PC-9 (cell line): ENCODE measurements around the gene DMPK.

ENCODE experiments used
- EZH2 ChIP-seq: fragments of 200-600 bp; sonication (generic); IDR thresholded peaks from 2 replicates; pipeline ENCODE4 v1.8.0; 2017; ENCODE audit warnings: antibody characterized with exemption, low read depth
- TF ChIP-seq, protein P1 (sequence below): fragments of 200-600 bp; sonication (generic); conservative IDR thresholded peaks from 2 replicates; pipeline ENCODE4 v1.6.1; 2017; ENCODE audit warnings: mixed run types, antibody characterized with exemption, mild to moderate bottlenecking, moderate library complexity

DNA sequence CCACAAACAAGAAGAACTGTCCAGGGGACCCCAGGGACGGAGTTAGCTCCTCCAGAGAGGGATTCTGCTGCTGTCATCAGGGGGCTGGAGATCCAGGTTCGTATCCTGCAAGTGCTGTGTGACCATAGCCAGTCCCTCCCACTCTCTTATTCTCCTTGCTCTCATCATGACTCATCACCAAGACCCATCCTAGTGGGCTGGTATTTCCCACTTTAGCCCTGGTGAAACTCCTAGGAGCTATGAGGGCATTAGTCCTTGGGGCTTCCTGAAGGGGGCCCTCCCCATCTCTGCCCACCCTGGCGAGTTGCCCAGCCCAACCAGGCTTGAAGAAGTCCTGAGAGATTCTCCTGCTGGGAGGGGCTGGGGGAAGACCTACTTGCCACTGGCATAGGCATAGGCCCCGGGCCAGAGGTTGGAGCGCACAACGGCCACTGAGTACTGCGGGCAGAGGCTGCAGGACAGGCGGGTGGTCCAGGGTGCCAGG is 17.8 kb upstream of the DMPK start:
- TF ChIP-seq, protein P1, sequence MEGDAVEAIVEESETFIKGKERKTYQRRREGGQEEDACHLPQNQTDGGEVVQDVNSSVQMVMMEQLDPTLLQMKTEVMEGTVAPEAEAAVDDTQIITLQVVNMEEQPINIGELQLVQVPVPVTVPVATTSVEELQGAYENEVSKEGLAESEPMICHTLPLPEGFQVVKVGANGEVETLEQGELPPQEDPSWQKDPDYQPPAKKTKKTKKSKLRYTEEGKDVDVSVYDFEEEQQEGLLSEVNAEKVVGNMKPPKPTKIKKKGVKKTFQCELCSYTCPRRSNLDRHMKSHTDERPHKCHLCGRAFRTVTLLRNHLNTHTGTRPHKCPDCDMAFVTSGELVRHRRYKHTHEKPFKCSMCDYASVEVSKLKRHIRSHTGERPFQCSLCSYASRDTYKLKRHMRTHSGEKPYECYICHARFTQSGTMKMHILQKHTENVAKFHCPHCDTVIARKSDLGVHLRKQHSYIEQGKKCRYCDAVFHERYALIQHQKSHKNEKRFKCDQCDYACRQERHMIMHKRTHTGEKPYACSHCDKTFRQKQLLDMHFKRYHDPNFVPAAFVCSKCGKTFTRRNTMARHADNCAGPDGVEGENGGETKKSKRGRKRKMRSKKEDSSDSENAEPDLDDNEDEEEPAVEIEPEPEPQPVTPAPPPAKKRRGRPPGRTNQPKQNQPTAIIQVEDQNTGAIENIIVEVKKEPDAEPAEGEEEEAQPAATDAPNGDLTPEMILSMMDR, result no peak
- TF ChIP-seq EZH2, result no peak
